Mammary epithelial cell (primary cell): ENCODE results near the gene SCLT1.

Source experiments
- EZH2 ChIP-seq: IDR thresholded peaks from 2 replicates; pipeline ENCODE4 v1.6.1; 2012; ENCODE audit warnings: low read length, inconsistent platforms, borderline replicate concordance
- TF ChIP-seq, protein P1 (sequence below), 2 donors: IDR thresholded peaks in 1 of 2; conservative IDR thresholded peaks in 1 of 2; 2 replicates each; pipeline ENCODE4 v1.5.1; 2011 to 2012; ENCODE audit warnings: inconsistent platforms in 2 of 2, low read length in 2 of 2, mild to moderate bottlenecking in 2 of 2, control low read depth in 1 of 2, low read depth in 1 of 2; ENCODE audit not compliant: insufficient read depth in 1 of 2; ENCODE audit errors: extremely low read depth in 1 of 2

DNA sequence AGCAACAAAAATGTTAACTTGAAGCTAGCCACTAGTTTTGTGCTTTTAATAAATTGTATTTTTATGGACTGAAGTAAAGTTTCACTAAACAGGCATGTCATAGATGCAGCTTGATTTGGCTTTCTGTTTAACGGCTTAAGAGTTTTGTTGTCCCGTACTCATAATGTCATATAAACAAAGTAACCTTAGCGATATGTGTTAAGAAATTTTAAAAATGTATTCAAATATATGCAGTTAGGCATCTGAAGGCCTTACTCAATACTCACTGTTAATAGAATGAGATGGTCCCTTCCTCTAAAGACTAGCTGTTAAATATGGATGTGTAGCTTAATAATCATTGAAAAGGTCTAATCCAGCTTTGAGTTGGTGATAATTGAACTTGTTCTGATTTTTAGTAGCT lies 1.0 kb upstream of the SCLT1 start:
- TF ChIP-seq, protein P1, sequence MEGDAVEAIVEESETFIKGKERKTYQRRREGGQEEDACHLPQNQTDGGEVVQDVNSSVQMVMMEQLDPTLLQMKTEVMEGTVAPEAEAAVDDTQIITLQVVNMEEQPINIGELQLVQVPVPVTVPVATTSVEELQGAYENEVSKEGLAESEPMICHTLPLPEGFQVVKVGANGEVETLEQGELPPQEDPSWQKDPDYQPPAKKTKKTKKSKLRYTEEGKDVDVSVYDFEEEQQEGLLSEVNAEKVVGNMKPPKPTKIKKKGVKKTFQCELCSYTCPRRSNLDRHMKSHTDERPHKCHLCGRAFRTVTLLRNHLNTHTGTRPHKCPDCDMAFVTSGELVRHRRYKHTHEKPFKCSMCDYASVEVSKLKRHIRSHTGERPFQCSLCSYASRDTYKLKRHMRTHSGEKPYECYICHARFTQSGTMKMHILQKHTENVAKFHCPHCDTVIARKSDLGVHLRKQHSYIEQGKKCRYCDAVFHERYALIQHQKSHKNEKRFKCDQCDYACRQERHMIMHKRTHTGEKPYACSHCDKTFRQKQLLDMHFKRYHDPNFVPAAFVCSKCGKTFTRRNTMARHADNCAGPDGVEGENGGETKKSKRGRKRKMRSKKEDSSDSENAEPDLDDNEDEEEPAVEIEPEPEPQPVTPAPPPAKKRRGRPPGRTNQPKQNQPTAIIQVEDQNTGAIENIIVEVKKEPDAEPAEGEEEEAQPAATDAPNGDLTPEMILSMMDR (conservative IDR thresholded peaks at IDR 0.05 in 1 of 2, IDR thresholded peaks at IDR 0.05 in 1 of 2; ENCODE audit: extremely low read depth in 1 of 2, insufficient read depth in 1 of 2, low read depth in 1 of 2, low read length in 2 of 2): no peak
- no peak for TF ChIP-seq EZH2
